HG02885 (cell line): Measurements from ENCODE around the gene PTBP3.

Experiments
- ATAC-seq: cut with Tn5 transposase; IDR thresholded peaks from one replicate; pipeline ENCODE4 v1.9.1; 2021; ENCODE audit warnings: mild to moderate bottlenecking; ENCODE audit not compliant: unreplicated experiment, poor library complexity

Gene PTBP3

DNA sequence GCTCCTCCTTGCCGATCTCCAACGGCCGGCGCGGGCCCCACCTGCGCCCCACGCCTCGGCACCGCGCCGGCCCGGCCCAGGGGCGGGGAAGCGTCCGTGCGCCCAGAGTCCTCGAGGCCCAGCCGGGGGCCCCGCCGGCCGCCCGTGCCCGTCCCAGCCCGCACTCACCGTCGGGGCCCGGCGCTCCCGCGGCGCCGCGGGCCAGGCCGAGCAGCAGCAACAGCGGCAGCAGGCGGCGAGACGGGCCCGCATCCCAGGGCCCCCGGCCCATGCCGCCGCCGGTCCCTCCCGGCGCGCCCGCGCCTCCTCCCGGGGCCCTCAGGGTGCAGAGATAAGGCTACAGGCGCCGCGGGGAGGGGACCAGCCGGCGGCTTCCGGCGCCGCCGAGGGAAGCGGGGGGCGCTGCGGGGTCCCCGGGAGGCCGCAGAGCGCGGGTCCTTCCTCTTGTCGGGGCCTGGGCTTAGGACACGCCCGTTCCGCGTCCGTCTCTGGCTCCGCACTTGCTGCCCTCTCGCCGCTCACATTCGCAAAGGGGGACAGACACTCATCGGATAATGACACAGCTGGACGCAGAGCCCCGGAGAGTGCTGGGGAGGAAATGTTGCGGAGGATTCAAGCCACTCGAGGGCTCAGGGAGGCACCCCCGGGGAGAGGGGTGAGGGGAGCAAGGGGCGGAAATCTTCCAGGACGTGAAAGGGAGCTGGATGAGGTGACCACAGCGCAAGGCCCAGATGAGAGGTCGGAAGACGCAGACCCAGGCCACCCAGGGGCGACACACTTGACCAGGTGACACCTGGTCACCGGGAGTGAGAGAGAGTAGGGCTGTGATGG lies 158.2 kb downstream of the PTBP3 start, which contains the start of gene SUSD1:
TSS of gene SUSD1 (minus strand) at position 333 of the 831 bp plus-strand sequence. CDS start at position 271, 62 bp downstream.
- peak; percentile 54 for ATAC-seq

GRCh38 chr9:112174222-112174964 lies 159.0 kb downstream of the PTBP3 start:
- peak; percentile 90 for ATAC-seq

DNA sequence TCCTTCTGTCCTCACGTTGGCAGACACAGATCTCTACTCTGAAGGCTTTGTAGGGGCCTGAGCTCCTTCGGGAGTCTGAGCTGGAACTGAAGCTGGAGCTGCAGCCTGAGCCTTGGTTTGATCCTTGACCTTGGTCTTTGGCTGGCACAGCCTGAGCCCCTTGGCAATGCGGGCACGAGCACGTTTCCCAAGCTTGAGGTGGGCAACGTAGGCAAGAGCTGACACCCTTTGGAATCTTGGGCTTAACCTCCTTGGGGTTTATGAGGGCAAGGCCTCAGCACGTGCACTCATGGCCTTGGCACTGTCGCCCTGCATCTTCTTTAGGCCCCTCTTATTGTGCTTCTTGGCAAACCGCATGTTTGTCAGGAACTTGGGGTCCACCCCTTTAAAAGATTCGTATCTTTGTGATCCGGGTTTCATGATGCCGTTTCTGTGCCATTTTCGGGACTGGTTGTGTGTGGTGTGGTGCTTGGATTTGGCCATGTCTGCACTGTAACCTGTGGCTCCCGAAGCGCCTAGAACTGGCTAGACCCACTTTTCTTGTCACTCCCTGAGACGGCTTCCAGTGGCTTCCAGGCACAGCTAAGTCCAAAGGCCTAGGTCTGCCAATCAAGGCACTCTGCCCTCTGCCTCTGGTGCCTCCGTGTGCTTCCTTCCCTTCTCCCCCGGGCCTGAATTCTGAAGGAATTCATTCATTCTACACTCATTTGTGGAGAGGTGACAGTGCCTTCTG lies 159.8 kb downstream of the PTBP3 start:
- ATAC-seq = no peak

- ATAC-seq = no peak
These were observed 162.5 kb downstream of the PTBP3 start for GRCh38 chr9:112170968-112171367.

DNA sequence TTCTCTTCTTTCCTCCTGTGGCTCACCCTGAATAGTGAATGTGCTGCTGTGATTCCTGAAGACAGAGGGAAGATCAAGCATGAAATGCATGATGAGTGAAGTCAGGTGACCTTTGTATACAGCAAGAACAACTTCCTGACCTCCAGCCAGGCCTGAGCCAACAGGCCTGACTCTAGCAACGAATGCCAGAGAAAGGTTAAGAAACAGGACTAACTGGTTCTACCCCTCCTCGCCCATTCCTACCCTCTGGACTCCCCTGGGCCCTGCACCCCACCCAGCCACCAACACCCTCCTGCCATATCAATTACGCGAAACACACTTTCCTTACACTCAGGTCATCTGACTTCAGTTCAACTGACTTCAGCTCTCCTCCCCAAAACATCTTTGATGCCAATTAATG lies 163.2 kb downstream of the PTBP3 start:
- ATAC-seq = no peak

GRCh38 chr9:112169368-112169767 lies 164.1 kb downstream of the PTBP3 start:
- no peak for ATAC-seq

GRCh38 chr9:112168197-112168596 lies 165.2 kb downstream of the PTBP3 start:
- ATAC-seq = no peak
